ENCODE results near the gene RPAP3.

- TF ChIP-seq CTCF (IDR thresholded peaks at IDR 0.05) (no peak), POLR2A (IDR thresholded peaks at IDR 0.05) (no peak)
Measured at GRCh38 chr12:47715877-47716548, 10.2 kb upstream of the RPAP3 start.
